Stimulated activated CD4-positive, alpha-beta T cell treated with anti-CD3 and anti-CD28 coated beads, Interleukin-4, amount 100 ng/mL, for 48 hours (primary cell): Measurements from ENCODE around the gene KLF12.

Experiments used
- DNase-seq, 2 donors: peaks; one replicate each; pipeline ENCODE4 v3.0.0-alpha.2; 2020; ENCODE audit warnings: low read depth in 2 of 2

The KLF12 gene

GRCh38 chr13:74134221-74134776, at the start of gene KLF12:
TSS of gene KLF12 (minus strand) at chr13:74134404.
- peak; percentile 84 to 91 for DNase-seq

GRCh38 chr13:74182491-74182890, 48.3 kb upstream of the KLF12 start:
- DNase-seq, result no peak

GRCh38 chr13:74174810-74175209, 40.6 kb upstream of the KLF12 start:
- DNase-seq, result no peak

- DNase-seq, result no peak
Measured at GRCh38 chr13:74173822-74174221, 39.6 kb upstream of the KLF12 start.

- DNase-seq, result no peak
Measured at GRCh38 chr13:74171641-74172040, 37.4 kb upstream of the KLF12 start.

- DNase-seq, result no peak
Measured at GRCh38 chr13:74169676-74170075, 35.5 kb upstream of the KLF12 start.

GRCh38 chr13:74168263-74168675, 34.1 kb upstream of the KLF12 start:
- DNase-seq, result no peak

GRCh38 chr13:74166261-74167004, 32.2 kb upstream of the KLF12 start:
- DNase-seq, result no peak

GRCh38 chr13:74162782-74163181, 28.6 kb upstream of the KLF12 start:
- no peak for DNase-seq

GRCh38 chr13:74162135-74162534, 27.9 kb upstream of the KLF12 start:
- no peak for DNase-seq

GRCh38 chr13:74158571-74159352, 24.6 kb upstream of the KLF12 start:
- no peak for DNase-seq

- no peak for DNase-seq
Measured at GRCh38 chr13:74158028-74158427, 23.8 kb upstream of the KLF12 start.

- no peak for DNase-seq
Measured at GRCh38 chr13:74154981-74155380, 20.8 kb upstream of the KLF12 start.

GRCh38 chr13:74153316-74153715, 19.1 kb upstream of the KLF12 start:
- no peak for DNase-seq

- no peak for DNase-seq
Measured at GRCh38 chr13:74151859-74152258, 17.7 kb upstream of the KLF12 start.

GRCh38 chr13:74148352-74148751, 14.1 kb upstream of the KLF12 start:
- no peak for DNase-seq

- DNase-seq, result no peak
Measured at GRCh38 chr13:74145249-74145975, 11.2 kb upstream of the KLF12 start.

GRCh38 chr13:74144269-74144668, 10.1 kb upstream of the KLF12 start:
- no peak for DNase-seq

GRCh38 chr13:74142257-74142656, 8.1 kb upstream of the KLF12 start:
- DNase-seq, result no peak

GRCh38 chr13:74138241-74138640, 4.0 kb upstream of the KLF12 start:
- DNase-seq, result no peak

- peak; percentile 12 to 40 for DNase-seq
Measured at GRCh38 chr13:74136084-74136658, 2.0 kb upstream of the KLF12 start.
